RPMI8226 (cell line): Measurements from ENCODE around the gene DVL1.
"Not testable (repeated sequence)": the region's sequence is repeated elsewhere in the genome, so short reads cannot be mapped to it uniquely, and the experiment has no call there.

Source experiments
- DNase-seq: peaks from one replicate; pipeline ENCODE4 v3.0.0-alpha.2; 2015

Gene DVL1

GRCh38 chr1:1324524-1325287 lies 24.5 kb downstream of the DVL1 start, which contains the start of the genes CPTP and INTS11:
TSS of gene CPTP (plus strand) at chr1:1324802. CDS start at chr1:1326911, 2,109 bp downstream.
TSS of gene INTS11 (minus strand) at chr1:1324660. CDS start at chr1:1324608, 52 bp downstream.
- peak; percentile 97 for DNase-seq

- no peak for DNase-seq
Measured at GRCh38 chr1:1324084-1324523, 25.1 kb downstream of the DVL1 start.

GRCh38 chr1:1322952-1323351 lies 26.3 kb downstream of the DVL1 start:
- no peak for DNase-seq

- no peak for DNase-seq
Measured at GRCh38 chr1:1322418-1322817, 26.8 kb downstream of the DVL1 start.

- DNase-seq: no peak
Measured at GRCh38 chr1:1321477-1321876, 27.7 kb downstream of the DVL1 start.

GRCh38 chr1:1320666-1321448 lies 28.4 kb downstream of the DVL1 start:
- no peak for DNase-seq

GRCh38 chr1:1319646-1319941 lies 29.6 kb downstream of the DVL1 start:
- no peak for DNase-seq

GRCh38 chr1:1318777-1319645 lies 30.2 kb downstream of the DVL1 start:
- no peak for DNase-seq

GRCh38 chr1:1318131-1318652 lies 31.0 kb downstream of the DVL1 start:
- no peak for DNase-seq

GRCh38 chr1:1317420-1317819 lies 31.8 kb downstream of the DVL1 start:
- DNase-seq: no peak

- not testable (repeated sequence) for DNase-seq
Measured at GRCh38 chr1:1316199-1316598, 33.0 kb downstream of the DVL1 start.

- DNase-seq: no peak
Measured at GRCh38 chr1:1315435-1315954, 33.7 kb downstream of the DVL1 start.

GRCh38 chr1:1314678-1315335 lies 34.4 kb downstream of the DVL1 start:
- no peak for DNase-seq

- DNase-seq: no peak
Measured at GRCh38 chr1:1314237-1314586, 35.0 kb downstream of the DVL1 start.

- DNase-seq: no peak
Measured at GRCh38 chr1:1313500-1314236, 35.5 kb downstream of the DVL1 start.

- no peak for DNase-seq
Measured at GRCh38 chr1:1312450-1313314, 36.5 kb downstream of the DVL1 start.

GRCh38 chr1:1311107-1312104 lies 37.8 kb downstream of the DVL1 start:
- DNase-seq: no peak

- no peak for DNase-seq
Measured at GRCh38 chr1:1310476-1311053, 38.7 kb downstream of the DVL1 start.

GRCh38 chr1:1310109-1310385 lies 39.2 kb downstream of the DVL1 start:
- DNase-seq: no peak
